Liver (tissue), 3 donors: Measurements from ENCODE around the gene RPS27A.

Experiments
- CTCF ChIP-seq: fragments of 150-350 bp; IDR thresholded peaks from 2 replicates; pipeline ENCODE4 v1.5.1; 2017; ENCODE audit warnings: improper control_type of control experiment, low read depth, low read length; ENCODE audit not compliant: missing input control
- EGR1 ChIP-seq, 2 donors: IDR thresholded peaks; 2 replicates each; pipeline ENCODE4 v1.6.1; 2016 to 2018; ENCODE audit warnings: antibody characterized with exemption in 2 of 2, low read depth in 2 of 2
- JUND ChIP-seq, 2 donors: IDR thresholded peaks; 2 replicates each; pipeline ENCODE4 v1.6.1; 2016; ENCODE audit warnings: antibody characterized with exemption in 2 of 2
- MAX ChIP-seq: IDR thresholded peaks from 2 replicates; pipeline ENCODE4 v1.6.1; 2016; ENCODE audit warnings: antibody characterized with exemption
- RAD21 ChIP-seq, 2 donors: IDR thresholded peaks; 2 replicates each; pipeline ENCODE4 v1.6.1; 2016; ENCODE audit warnings: antibody characterized with exemption in 2 of 2, mild to moderate bottlenecking in 2 of 2
- REST ChIP-seq: IDR thresholded peaks from 2 replicates; pipeline ENCODE4 v1.6.1; 2016; ENCODE audit warnings: antibody characterized with exemption, mild to moderate bottlenecking
- ZBTB33 ChIP-seq: IDR thresholded peaks from 2 replicates; pipeline ENCODE4 v1.6.1; 2016; ENCODE audit warnings: antibody characterized with exemption
- donor health status: healthy.
- donor health status: healthy.

GRCh38 chr2:55232084-55232862, at the start of gene RPS27A, which contains the start of gene CLHC1:
- no peak for TF ChIP-seq CTCF
- TF ChIP-seq JUND (IDR thresholded peaks at IDR 0.05): peak; percentile 31 to 49
- peak; percentile 72 for TF ChIP-seq MAX
- peak in 1 of 2 donors; percentile 38 for TF ChIP-seq RAD21 (IDR thresholded peaks at IDR 0.05)
- TF ChIP-seq EGR1 (IDR thresholded peaks at IDR 0.05; ENCODE audit: low read depth in 2 of 2): peak in 1 of 2 donors; percentile 32
- no peak for TF ChIP-seq REST
- TF ChIP-seq ZBTB33: peak; percentile 77
